OCI-LY1 (cell line): Measurements from ENCODE around the gene CHRNG.

Source experiments
- CTCF ChIP-seq: fragments of 200-600 bp; sonication (generic), shearing (Covaris generic); IDR thresholded peaks from 2 replicates; pipeline ENCODE4 v1.5.1; 2017; ENCODE audit warnings: mild to moderate bottlenecking, antibody characterized with exemption, low read length, moderate library complexity, mixed read lengths
- EZH2 ChIP-seq: fragments of 200-600 bp; sonication (generic), shearing (Covaris generic); IDR thresholded peaks from 2 replicates; pipeline ENCODE4 v1.8.0; 2017; ENCODE audit warnings: borderline replicate concordance, mixed run types, mild to moderate bottlenecking, antibody characterized with exemption, low read length, moderate library complexity, mixed read lengths

DNA sequence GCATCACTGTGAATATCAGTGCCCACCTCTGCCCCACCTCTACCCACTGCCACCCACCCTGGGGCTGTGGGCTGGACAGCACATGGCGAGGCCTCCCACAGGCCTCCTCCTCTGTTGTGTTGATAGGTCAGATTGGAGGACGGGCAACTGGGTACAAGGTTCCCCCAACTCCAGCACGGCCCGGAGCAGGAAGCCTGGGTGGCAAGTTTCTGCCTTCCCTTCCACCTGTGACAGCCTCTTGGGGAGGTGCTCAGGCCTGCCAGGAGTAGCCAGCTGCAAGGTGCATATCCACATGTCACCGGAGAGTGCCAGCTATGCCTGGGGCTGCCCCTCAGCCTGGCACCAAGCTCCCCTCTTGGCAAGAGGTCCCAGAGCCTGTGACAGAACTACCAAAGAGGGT is 45.0 kb upstream of the CHRNG start:
- TF ChIP-seq EZH2 (no peak), CTCF (no peak)
